SU-DHL-6 (cell line): ENCODE measurements around the gene HELT.

ENCODE experiments used
- H2AFZ ChIP-seq: fragments of 200-600 bp; sonication (generic); 2 replicates; pipeline ENCODE4 v1.6.1; 2014; ENCODE audit warnings: low read depth, mild to moderate bottlenecking, moderate library complexity, mixed read lengths, antibody characterized with exemption, low read length; ENCODE audit not compliant: severe bottlenecking
- H3F3A ChIP-seq: fragments of 200-600 bp; shearing (Covaris generic); 2 replicates; pipeline ENCODE4 v1.6.0; 2016; ENCODE audit warnings: antibody characterized with exemption, mild to moderate bottlenecking; ENCODE audit not compliant: insufficient read depth
- H3K27ac ChIP-seq: fragments of 200-600 bp; sonication (generic); 2 replicates; pipeline ENCODE4 v1.5.1; 2016; ENCODE audit warnings: low read depth, mild to moderate bottlenecking, low read length, moderate library complexity, mixed read lengths
- H3K27me3 ChIP-seq: fragments of 200-600 bp; sonication (generic), shearing (Covaris generic); 2 replicates; pipeline ENCODE4 v1.6.0; 2014; ENCODE audit warnings: mild to moderate bottlenecking, low read length
- H3K36me3 ChIP-seq: fragments of 200-600 bp; sonication (generic); 2 replicates; pipeline ENCODE4 v1.6.1; 2014; ENCODE audit warnings: mild to moderate bottlenecking, low read length, mixed read lengths
- H3K4me2 ChIP-seq: fragments of 300-600, 200-600 bp; shearing (Covaris generic), sonication (generic); 2 replicates; pipeline ENCODE4 v1.6.0; 2014; ENCODE audit warnings: low read length, low read depth, mild to moderate bottlenecking; ENCODE audit not compliant: poor library complexity, severe bottlenecking
- H3K4me3 ChIP-seq: fragments of 200-600 bp; sonication (generic); 2 replicates; pipeline ENCODE4 v1.5.1; 2014; ENCODE audit warnings: antibody characterized with exemption, low read length, mild to moderate bottlenecking, mixed read lengths; ENCODE audit not compliant: insufficient read depth, poor library complexity, severe bottlenecking
- H3K79me2 ChIP-seq: fragments of 200-600 bp; sonication (generic); 2 replicates; pipeline ENCODE4 v1.6.1; 2014; ENCODE audit warnings: mild to moderate bottlenecking, low read length, moderate library complexity; ENCODE audit not compliant: insufficient read depth
- H3K9ac ChIP-seq: fragments of 200-600 bp; sonication (generic); 2 replicates; pipeline ENCODE4 v1.7.0; 2014; ENCODE audit warnings: mild to moderate bottlenecking, low read length
- H3K9me2 ChIP-seq: fragments of 200-600 bp; sonication (generic); replicated peaks from 2 replicates; pipeline ENCODE4 v1.6.1; 2014; ENCODE audit warnings: low read length; ENCODE audit not compliant: insufficient read depth
- H3K9me3 ChIP-seq: fragments of 200-600 bp; sonication (generic); 2 replicates; pipeline ENCODE4 v1.6.1; 2014; ENCODE audit warnings: low read length, mixed read lengths; ENCODE audit not compliant: insufficient read depth
- H4K20me1 ChIP-seq: fragments of 200-600 bp; sonication (generic); 2 replicates; pipeline ENCODE4 v1.6.1; 2014; ENCODE audit warnings: low read depth, mild to moderate bottlenecking, antibody characterized with exemption, low read length, moderate library complexity, mixed read lengths
- CTCF ChIP-seq: fragments of 200-600 bp; sonication (generic); IDR thresholded peaks from one replicate; pipeline ENCODE4 v1.5.1; 2017; ENCODE audit warnings: antibody characterized with exemption, mild to moderate bottlenecking, low read length, moderate library complexity; ENCODE audit not compliant: insufficient read depth, poor library complexity, severe bottlenecking
- EZH2phosphoT487 ChIP-seq: fragments of 200-600 bp; sonication (generic), shearing (Covaris generic); conservative IDR thresholded peaks from 2 replicates; pipeline ENCODE4 v1.6.1; 2018; ENCODE audit warnings: mild to moderate bottlenecking, antibody characterized with exemption, low read length, moderate library complexity, mixed read lengths

The HELT gene

GRCh38 chr4:185028625-185029024 is 10.3 kb downstream of the HELT start:
- no peak overlapping the region for H2AFZ ChIP-seq
- no peaks in the 10 kb centered on the region for H3F3A ChIP-seq
- H3K36me3 ChIP-seq = no peaks in the 10 kb centered on the region
- H3K4me2 ChIP-seq = no peak overlapping the region
- no peak overlapping the region for H3K9ac ChIP-seq
- H4K20me1 ChIP-seq = no peaks in the 10 kb centered on the region
- no peaks in the 10 kb centered on the region for H3K27me3 ChIP-seq
- H3K9me2 ChIP-seq = no peaks in the 10 kb centered on the region
- H3K79me2 ChIP-seq = no peaks in the 10 kb centered on the region
- TF ChIP-seq EZH2phosphoT487 (no peak), CTCF (no peak)
- H3K4me3 ChIP-seq = no peak overlapping the region
- H3K9me3 ChIP-seq = no peaks in the 10 kb centered on the region
- H3K27ac ChIP-seq = no peak overlapping the region

- Histone ChIP-seq H3K36me3 (no peaks in the 10 kb centered on the region), H3K79me2 (no peaks in the 10 kb centered on the region), H2AFZ (no peak overlapping the region), H3F3A (no peaks in the 10 kb centered on the region), H3K9me2 (no peaks in the 10 kb centered on the region), H3K4me2 (no peak overlapping the region), H3K9me3 (no peaks in the 10 kb centered on the region), H3K27ac (no peak overlapping the region), H3K27me3 (no peaks in the 10 kb centered on the region), H3K9ac (no peak overlapping the region), H3K4me3 (no peak overlapping the region), H4K20me1 (no peaks in the 10 kb centered on the region)
- TF ChIP-seq EZH2phosphoT487 (no peak), CTCF (no peak)
These were observed 13.3 kb downstream of the HELT start for GRCh38 chr4:185031611-185032010.

GRCh38 chr4:185033072-185033471 is 14.8 kb downstream of the HELT start:
- no peak overlapping the region for H3K4me2 ChIP-seq
- no peaks in the 10 kb centered on the region for H3K36me3 ChIP-seq
- H3K4me3 ChIP-seq = no peak overlapping the region
- no peak overlapping the region for H3K9ac ChIP-seq
- H3K27me3 ChIP-seq = no peaks in the 10 kb centered on the region
- no peak overlapping the region for H2AFZ ChIP-seq
- no peaks in the 10 kb centered on the region for H4K20me1 ChIP-seq
- H3K79me2 ChIP-seq = no peaks in the 10 kb centered on the region
- H3K9me2 ChIP-seq = no peaks in the 10 kb centered on the region
- H3K27ac ChIP-seq = no peak overlapping the region
- H3K9me3 ChIP-seq = no peaks in the 10 kb centered on the region
- TF ChIP-seq EZH2phosphoT487 (no peak), CTCF (no peak)
- no peaks in the 10 kb centered on the region for H3F3A ChIP-seq
